HL-60 (cell line): ENCODE data around the gene FSD2.
A peak's percentile ranks its signal among the peaks of the same experiment; 100 is the strongest.
"Not testable (repeated sequence)": the region's sequence is repeated elsewhere in the genome, so short reads cannot be mapped to it uniquely, and the experiment has no call there.

Source experiments
- DNase-seq, 2 experiments: peaks; one replicate each; pipeline ENCODE4 v3.0.0-alpha.2; 2010 to 2020; ENCODE audit warnings: low read depth in 1 of 2, low spot score in 1 of 2
- H3K27ac ChIP-seq: fragments of 250-450 bp; sonication (Bioruptor Pico); replicated peaks from 2 replicates; pipeline ENCODE4 v1.5.1; 2020; ENCODE audit warnings: mild to moderate bottlenecking, moderate library complexity
- H3K27me3 ChIP-seq: fragments of 250-450 bp; sonication (Bioruptor Pico); 2 replicates; pipeline ENCODE4 v1.5.1; 2021; ENCODE audit warnings: mild to moderate bottlenecking, moderate library complexity; ENCODE audit not compliant: insufficient read depth, poor library complexity, severe bottlenecking
- H3K4me3 ChIP-seq: replicated peaks from 2 replicates; pipeline ENCODE4 v1.5.1; 2011; ENCODE audit warnings: mild to moderate bottlenecking, control low read depth, low read length; ENCODE audit not compliant: insufficient read depth
- CTCF ChIP-seq: IDR thresholded peaks from one replicate; pipeline ENCODE4 v1.5.1; 2011; ENCODE audit warnings: low read length, control low read depth, inconsistent platforms; ENCODE audit not compliant: insufficient read depth
- GABPA ChIP-seq: IDR thresholded peaks from 2 replicates; pipeline ENCODE4 v1.6.1; 2012; ENCODE audit warnings: low read depth
- POLR2AphosphoS5 ChIP-seq: IDR thresholded peaks from 2 replicates; pipeline ENCODE4 v1.6.1; 2012; ENCODE audit warnings: low read depth
- REST ChIP-seq: IDR thresholded peaks from 2 replicates; pipeline ENCODE4 v1.6.1; 2012; ENCODE audit warnings: low read depth; ENCODE audit not compliant: insufficient replicate concordance
- SPI1 ChIP-seq: IDR thresholded peaks from 2 replicates; pipeline ENCODE4 v1.6.1; 2012; ENCODE audit warnings: low read depth, mild to moderate bottlenecking, borderline replicate concordance

The FSD2 gene

GRCh38 chr15:82710208-82710555 is 95.7 kb downstream of the FSD2 start:
- H3K27me3 ChIP-seq: no peaks in the 10 kb centered on the region
- peak overlapping the region; percentile 83 for H3K4me3 ChIP-seq
- no peak for TF ChIP-seq POLR2AphosphoS5
- TF ChIP-seq GABPA: no peak
- TF ChIP-seq SPI1: no peak
- no peak for TF ChIP-seq CTCF
- no peak for TF ChIP-seq REST
- DNase-seq: no peak
- no peak overlapping the region for H3K27ac ChIP-seq

- no peak for TF ChIP-seq SPI1
- TF ChIP-seq REST: peak; percentile 93
- no peak for TF ChIP-seq GABPA
- no peak for TF ChIP-seq CTCF
- no peak for TF ChIP-seq POLR2AphosphoS5
- Histone ChIP-seq H3K27ac (no peak within 1 kb of the TSS), H3K27me3 (no peaks in the 10 kb centered on the region), H3K4me3 (peak within 1 kb of the TSS; percentile 83)
- peak; percentile 58 to 67 for DNase-seq
These were observed 96.3 kb downstream of the FSD2 start, which contains the start of gene AP3B2 for GRCh38 chr15:82709421-82710207. AP3B2 (minus strand) TSS chr15:82709875; CDS start chr15:82709706, 169 bp downstream.

- DNase-seq: peak; percentile 41 to 68
- H3K27me3 ChIP-seq: no peaks in the 10 kb centered on the region
- peak overlapping the region; percentile 83 for H3K4me3 ChIP-seq
- TF ChIP-seq CTCF: no peak
- no peak for TF ChIP-seq SPI1
- no peak for TF ChIP-seq POLR2AphosphoS5
- no peak for TF ChIP-seq REST
- TF ChIP-seq GABPA: no peak
- no peak overlapping the region for H3K27ac ChIP-seq
These were observed 96.8 kb downstream of the FSD2 start for GRCh38 chr15:82709081-82709420.

GRCh38 chr15:82705856-82706255 is 100.0 kb downstream of the FSD2 start:
- H3K27ac ChIP-seq, DNase-seq, H3K4me3 ChIP-seq, H3K27me3 ChIP-seq: not testable (repeated sequence)
